Esophagus squamous epithelium (tissue), 5 donors: ENCODE results near the gene ATP6V0D1. TPM values are rescaled to one million over a fixed set of nuclear protein-coding genes. Genes with fewer than 3 reads are reported as not detected.

ENCODE experiments used
- DNase-seq: peaks from one replicate; lab custom pipeline; 2025; lab: John Stamatoyannopoulos, UW
- H3K27ac ChIP-seq, 4 donors: fragments of 200-600 bp; sonication (generic); one replicate each; pipeline ENCODE4 v1.5.1; 2016 to 2019; ENCODE audit warnings: mild to moderate bottlenecking in 1 of 4
- H3K27me3 ChIP-seq, 4 donors: fragments of 200-600 bp; sonication (generic); 1 replicate in 3 of 4; 2 replicates in 1 of 4; pipeline versions ENCODE4 v1.5.1 to v1.6.0; 2017 to 2021; ENCODE audit warnings: antibody characterized with exemption in 1 of 4
- H3K36me3 ChIP-seq, 3 donors: fragments of 200-600 bp; sonication (generic); one replicate each; pipeline ENCODE4 v1.5.1; 2016 to 2019
- H3K4me1 ChIP-seq, 3 donors: fragments of 200-600 bp; sonication (generic); one replicate each; pipeline ENCODE4 v1.5.1; 2017 to 2019
- H3K4me3 ChIP-seq, 4 donors: fragments of 200-600 bp; sonication (generic); 1 replicate in 3 of 4; 2 replicates in 1 of 4; pipeline ENCODE4 v1.5.1; 2016 to 2019; ENCODE audit warnings: mild to moderate bottlenecking in 2 of 4, moderate library complexity in 1 of 4
- H3K9me3 ChIP-seq, 3 donors: fragments of 200-600 bp; sonication (generic); one replicate each; pipeline ENCODE4 v1.5.1; 2016 to 2019
- POLR2A ChIP-seq, 4 donors: fragments of 450-650 bp; IDR thresholded peaks; one replicate each; pipeline ENCODE4 v1.6.1; 2017; ENCODE audit warnings: antibody characterized with exemption in 4 of 4, mild to moderate bottlenecking in 4 of 4, moderate library complexity in 3 of 4
- WGBS, 2 donors: methylation state at CpG; one replicate each; pipeline ENCODE4 v1.1.5; 2018; 5-methylcytosine and 5-hydroxymethylcytosine counted together
- intact Hi-C: fragments of 100-400 bp; cut with DNase I; formaldehyde crosslinking; loops from one replicate; pipeline ENCODE4 v1.15.0; 2022
- total RNA-seq, 4 donors: library from RNA; depleted of rRNA; stranded (reverse); fragments of >200 nt; gene quantifications; one replicate each; pipeline ENCODE4 v1.1.0, GENCODE V29; 2016
- TF ChIP-seq, protein P1 (sequence below), 6 experiments: fragments of 450-650 bp in 4 of 6; fragments of 200-600 bp in 2 of 6; sonication (generic) in 2 of 6; IDR thresholded peaks; one replicate each; pipeline ENCODE4 v1.5.1; 2016 to 2019; ENCODE audit warnings: antibody characterized with exemption in 6 of 6, mild to moderate bottlenecking in 4 of 6, moderate library complexity in 4 of 6
- donor health status: DM: yes; HTN: yes; CAD: no.

Gene ATP6V0D1
- 100 to 1,000 TPM in 3 of 4 donors, 10 to 100 TPM in 1; 99.4 to 158 (median 131) TPM for total RNA-seq

DNA sequence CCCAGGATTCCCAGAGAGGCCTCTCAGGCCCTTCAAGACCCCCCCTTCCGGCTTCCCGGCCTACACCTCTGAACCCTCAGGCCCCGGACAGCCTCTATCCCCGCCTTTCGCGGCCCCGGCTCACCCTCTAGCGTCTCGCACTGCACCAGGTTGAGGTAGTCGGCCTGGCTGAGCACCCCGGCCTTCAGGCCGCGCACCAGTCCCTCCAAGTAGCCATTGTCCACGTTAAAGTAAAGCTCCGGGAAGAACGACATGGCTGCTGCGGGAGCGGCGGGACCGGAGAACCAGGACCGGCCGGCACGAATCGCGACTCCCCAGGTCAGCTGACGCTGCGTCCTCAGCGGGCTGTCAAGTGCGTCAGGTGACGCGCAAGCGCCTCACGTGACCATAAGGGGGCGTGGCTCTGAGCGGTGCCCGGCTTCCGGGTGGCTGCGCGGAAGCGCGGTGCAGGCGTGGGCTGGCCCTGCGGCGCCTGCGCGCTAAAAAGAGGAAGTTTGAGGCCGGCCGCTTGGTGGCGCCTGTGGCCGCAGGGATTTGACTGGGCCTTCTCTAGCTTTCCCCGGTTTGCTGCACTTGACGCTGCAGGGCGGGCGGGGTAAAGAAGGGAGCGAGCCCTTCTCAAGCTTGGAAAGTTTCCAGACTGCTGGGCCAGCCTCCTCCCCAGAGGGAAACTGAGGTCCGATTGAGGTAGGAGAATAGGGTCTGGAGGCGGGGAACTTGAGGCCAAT lies at the start of gene ATP6V0D1:
Gene ATP6V0D1 (minus strand): TSS at position 325 of the 728 bp plus-strand sequence. CDS start 71 bp downstream, at position 254.
- WGBS, 2 donors = 0% methylated on average over 6 to 8 of the region's 57 CpGs
- intact Hi-C loops = no loop called here
- peak in 3 of 4 donors; percentile 67 to 90 (median 71) for TF ChIP-seq POLR2A (IDR thresholded peaks at IDR 0.05)
- TF ChIP-seq, protein P1, sequence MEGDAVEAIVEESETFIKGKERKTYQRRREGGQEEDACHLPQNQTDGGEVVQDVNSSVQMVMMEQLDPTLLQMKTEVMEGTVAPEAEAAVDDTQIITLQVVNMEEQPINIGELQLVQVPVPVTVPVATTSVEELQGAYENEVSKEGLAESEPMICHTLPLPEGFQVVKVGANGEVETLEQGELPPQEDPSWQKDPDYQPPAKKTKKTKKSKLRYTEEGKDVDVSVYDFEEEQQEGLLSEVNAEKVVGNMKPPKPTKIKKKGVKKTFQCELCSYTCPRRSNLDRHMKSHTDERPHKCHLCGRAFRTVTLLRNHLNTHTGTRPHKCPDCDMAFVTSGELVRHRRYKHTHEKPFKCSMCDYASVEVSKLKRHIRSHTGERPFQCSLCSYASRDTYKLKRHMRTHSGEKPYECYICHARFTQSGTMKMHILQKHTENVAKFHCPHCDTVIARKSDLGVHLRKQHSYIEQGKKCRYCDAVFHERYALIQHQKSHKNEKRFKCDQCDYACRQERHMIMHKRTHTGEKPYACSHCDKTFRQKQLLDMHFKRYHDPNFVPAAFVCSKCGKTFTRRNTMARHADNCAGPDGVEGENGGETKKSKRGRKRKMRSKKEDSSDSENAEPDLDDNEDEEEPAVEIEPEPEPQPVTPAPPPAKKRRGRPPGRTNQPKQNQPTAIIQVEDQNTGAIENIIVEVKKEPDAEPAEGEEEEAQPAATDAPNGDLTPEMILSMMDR (IDR thresholded peaks at IDR 0.05) = peak; percentile 79 to 98 (median 96)

DNA sequence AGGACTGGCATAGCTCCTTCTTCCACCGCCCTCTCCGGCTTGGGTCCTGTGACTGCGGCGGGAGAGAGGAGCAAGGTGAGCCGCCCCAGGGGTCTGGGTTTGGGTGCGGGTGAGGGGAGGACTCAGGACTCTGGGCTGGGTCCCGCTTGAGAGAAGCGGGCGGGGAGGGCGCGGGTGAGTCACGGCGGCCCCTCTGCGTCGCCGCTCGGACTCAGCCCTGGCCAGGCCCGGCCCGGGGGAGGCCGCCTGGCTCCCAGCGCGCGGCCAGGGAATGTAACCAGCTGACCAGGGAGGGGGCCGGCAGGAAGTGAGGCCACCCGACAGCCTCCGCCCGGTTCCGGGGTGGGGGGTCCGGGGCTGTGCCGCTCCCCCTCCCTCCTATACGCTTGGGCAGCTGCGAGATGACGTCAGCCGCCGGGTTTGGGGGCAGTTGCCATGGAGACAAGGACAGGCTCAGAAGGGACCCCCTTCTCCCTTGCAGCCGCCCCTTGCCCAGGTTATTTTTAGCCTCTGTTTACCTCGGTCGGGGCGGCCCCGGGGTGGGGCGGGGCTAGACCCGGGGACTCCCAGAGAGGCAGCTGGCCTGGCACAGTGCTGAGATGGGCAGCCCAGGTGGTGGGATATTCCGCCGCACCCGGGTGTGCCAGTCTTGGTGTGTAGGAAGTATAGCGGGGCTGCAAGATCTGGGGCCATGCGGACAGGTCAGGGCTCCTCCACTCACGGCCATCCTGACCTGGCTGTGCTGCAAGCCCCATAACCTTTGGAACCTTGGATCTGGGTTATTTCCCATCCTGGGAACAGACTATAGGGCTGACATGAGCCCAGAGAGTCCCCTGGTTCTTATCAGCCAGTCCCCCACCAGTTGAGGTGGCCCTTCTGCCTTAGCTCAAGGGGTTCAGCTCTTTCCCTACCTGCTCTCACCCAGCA lies 49.3 kb upstream of the ATP6V0D1 start:
- peak overlapping the region; percentile 79 to 92 (median 86) for H3K27ac ChIP-seq
- WGBS, 2 donors = 11 to 26% methylated on average over 5 to 6 of the region's 48 CpGs
- H3K4me1 ChIP-seq = peaks cover 19 to 71% (median 23%) of the 10 kb centered on the region in 3 donors
- peaks cover 0 to 33% (median 0%) of the 10 kb centered on the region in 4 donors for H3K27me3 ChIP-seq
- no peaks in the 10 kb centered on the region for H3K36me3 ChIP-seq
- H3K4me3 ChIP-seq = peak overlapping the region; percentile 53 to 87 (median 66)
- no peak for DNase-seq
- H3K9me3 ChIP-seq = no peaks in the 10 kb centered on the region
- peak in 2 of 4 donors; percentile 59 to 76 for TF ChIP-seq POLR2A (IDR thresholded peaks at IDR 0.05)
- TF ChIP-seq, protein P1 (IDR thresholded peaks at IDR 0.05) = no peak
- intact Hi-C loops = no loop called here

More for the DNA sequence above, at the start of gene ATP6V0D1:
- peaks cover 0 to 18% (median 0%) of the 10 kb centered on the region in 3 donors for H3K36me3 ChIP-seq
- H3K9me3 ChIP-seq = no peaks in the 10 kb centered on the region
- peak within 1 kb of the TSS; percentile 87 to 97 (median 96) for H3K27ac ChIP-seq
- no peaks in the 10 kb centered on the region for H3K27me3 ChIP-seq
- peak within 1 kb of the TSS; percentile 80 to 97 (median 89) for H3K4me3 ChIP-seq
- DNase-seq = peak; percentile 84
- peaks cover 26 to 72% (median 42%) of the 10 kb centered on the region in 3 donors for H3K4me1 ChIP-seq

DNA sequence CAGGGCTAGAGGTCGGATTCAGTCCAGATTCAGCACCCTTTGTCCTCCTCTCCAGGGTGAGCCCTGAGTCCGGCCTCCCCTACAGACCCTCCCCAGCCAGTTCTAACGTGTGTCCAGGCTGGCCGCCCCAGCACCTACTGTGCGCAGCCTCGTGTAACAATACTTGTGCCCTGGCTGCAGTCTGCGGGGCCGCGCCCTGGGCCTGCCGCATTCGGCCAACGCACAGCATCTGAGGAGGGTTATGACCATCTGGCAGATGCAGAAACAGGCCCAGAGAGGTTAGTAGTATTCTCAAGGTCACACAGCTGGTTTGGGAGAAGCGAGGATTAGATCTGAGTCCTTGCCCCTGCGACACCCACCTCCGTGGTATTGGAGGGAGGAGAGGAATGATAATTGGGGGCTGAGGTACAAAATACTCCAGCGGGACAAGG lies 48.6 kb upstream of the ATP6V0D1 start:
- intact Hi-C loops = no loop called here
- no peak for DNase-seq
- TF ChIP-seq POLR2A (IDR thresholded peaks at IDR 0.05) = no peak
- TF ChIP-seq, protein P1 (IDR thresholded peaks at IDR 0.05) = no peak
- WGBS, 2 donors = 2 to 24% methylated on average over 5 of the region's 16 CpGs
- peaks cover 0 to 33% (median 0%) of the 10 kb centered on the region in 4 donors for H3K27me3 ChIP-seq
- H3K27ac ChIP-seq = peak overlapping the region; percentile 79 to 92 (median 86)
- no peaks in the 10 kb centered on the region for H3K9me3 ChIP-seq
- H3K4me1 ChIP-seq = peaks cover 19 to 64% (median 23%) of the 10 kb centered on the region in 3 donors
- no peaks in the 10 kb centered on the region for H3K36me3 ChIP-seq
- peak overlapping the region; percentile 53 to 87 (median 66) for H3K4me3 ChIP-seq

DNA sequence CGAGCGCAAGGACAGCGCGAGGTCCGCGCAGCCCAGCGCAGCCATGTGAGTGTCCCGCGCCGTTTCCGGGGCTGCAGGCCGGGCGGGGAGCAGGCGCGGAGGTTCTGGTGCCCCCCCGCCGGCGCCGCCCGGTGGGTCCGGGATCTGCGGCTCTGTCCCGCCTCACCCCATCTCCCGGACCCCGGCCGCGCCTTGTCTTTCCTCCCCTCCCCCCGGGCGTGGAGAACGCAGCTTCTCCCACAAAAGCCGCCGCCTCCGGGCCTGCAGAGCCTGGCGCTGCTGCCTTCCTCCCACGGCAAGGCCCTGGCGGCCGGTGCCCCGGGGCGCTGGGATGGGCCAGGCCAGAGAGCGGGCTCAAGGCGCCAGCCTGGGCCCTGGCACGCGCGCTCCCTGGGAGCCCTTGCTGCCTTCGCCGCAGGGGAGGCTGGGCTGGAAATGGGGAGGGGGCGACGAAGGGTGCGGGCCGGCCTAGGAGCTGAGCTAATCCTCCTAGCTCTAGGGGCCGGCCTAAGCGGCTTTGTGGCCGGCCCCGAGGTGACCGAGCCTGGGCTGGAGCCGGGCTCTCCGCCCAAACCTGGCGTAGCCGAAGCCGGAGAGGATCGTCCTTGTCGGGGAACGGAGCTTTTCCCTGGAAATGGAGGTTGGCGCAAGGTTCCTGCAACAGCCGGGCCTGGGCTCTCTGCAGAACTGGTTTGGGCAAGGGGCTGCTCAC lies 48.1 kb upstream of the ATP6V0D1 start:
- H3K36me3 ChIP-seq = no peaks in the 10 kb centered on the region
- intact Hi-C loops = no loop called here
- H3K4me3 ChIP-seq = peak overlapping the region; percentile 53 to 87 (median 66)
- peak overlapping the region; percentile 79 to 92 (median 86) for H3K27ac ChIP-seq
- WGBS, 2 donors = 0% methylated on average over 1 of the region's 65 CpGs; no CpG with 5 or more reads in 1 of the 2 donors
- peaks cover 0 to 33% (median 0%) of the 10 kb centered on the region in 4 donors for H3K27me3 ChIP-seq
- DNase-seq = no peak
- H3K9me3 ChIP-seq = no peaks in the 10 kb centered on the region
- peak in 2 of 4 donors; percentile 47 to 68 for TF ChIP-seq POLR2A (IDR thresholded peaks at IDR 0.05)
- TF ChIP-seq, protein P1 (IDR thresholded peaks at IDR 0.05) = no peak
- H3K4me1 ChIP-seq = peaks cover 19 to 58% (median 23%) of the 10 kb centered on the region in 3 donors
